ENCODE measurements around the gene FBXO38. TPM values are rescaled to one million over a fixed set of nuclear protein-coding genes. Genes with fewer than 3 reads are reported as not detected.

Gene FBXO38
- total RNA-seq, 4 donors from 2014 or later, result 70.0 to 182 (median 79.3) TPM

DNA sequence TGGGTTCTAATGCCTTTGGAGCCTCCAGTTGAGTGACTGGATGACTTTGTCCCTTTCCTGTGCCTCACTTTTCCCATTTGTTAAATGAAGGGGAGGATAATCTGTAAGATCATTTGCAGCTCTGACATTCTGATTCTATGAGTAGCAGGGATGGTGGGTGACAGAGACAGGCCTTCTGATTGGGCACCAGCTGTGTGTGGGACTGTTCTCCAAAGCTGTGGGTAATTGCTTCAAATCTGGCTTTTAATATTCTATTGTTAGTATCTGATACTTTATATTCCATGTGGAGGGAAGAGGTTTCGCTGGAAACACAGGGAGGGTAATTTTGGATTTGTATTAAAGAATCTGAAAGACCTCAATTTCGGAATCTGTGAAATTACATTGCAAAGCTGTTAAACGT, 102.7 kb downstream of the FBXO38 start:
- intact Hi-C loops (cut with DNase I; ENCODE audit: low total_unique reads) (no loop called here), in situ Hi-C loops (cut with MboI; ENCODE audit: low pct_ligation_motif_present in 1 of 4, low pct_unique_long_range_greater_than_20kb in 1 of 4, low sequenced_read_pairs in 3 of 4) (no loop called here)
- WGBS, 2 donors (ENCODE audit: low coverage in 1 of 2), result 87 to 88% methylated on average over 3 of the region's 3 CpGs
- no peak for DNase-seq
- H3K27me3 ChIP-seq, result no peaks in the 10 kb centered on the region
- TF ChIP-seq EP300 (IDR thresholded peaks at IDR 0.05; ENCODE audit: low read depth) (no peak), POLR2A (IDR thresholded peaks at IDR 0.05) (no peak)
- H3K27ac ChIP-seq, result no peak overlapping the region
- no peak overlapping the region for H3K4me3 ChIP-seq
- H3K9me3 ChIP-seq, result no peaks in the 10 kb centered on the region
- no peaks in the 10 kb centered on the region for H3K4me1 ChIP-seq
- no peaks in the 10 kb centered on the region for H3K36me3 ChIP-seq

- Histone ChIP-seq H3K4me3 (no peak overlapping the region), H3K4me1 (no peaks in the 10 kb centered on the region), H3K9me3 (no peaks in the 10 kb centered on the region), H3K27ac (no peak overlapping the region), H3K36me3 (no peaks in the 10 kb centered on the region), H3K27me3 (no peaks in the 10 kb centered on the region)
- TF ChIP-seq POLR2AphosphoS5 (IDR thresholded peaks at IDR 0.05), result no peak
- no peak for TF ChIP-seq POLR2A (IDR thresholded peaks at IDR 0.05)
- TF ChIP-seq CTCF (IDR thresholded peaks at IDR 0.05), result no peak
- no peak for TF ChIP-seq EP300 (IDR thresholded peaks at IDR 0.05; ENCODE audit: low read depth)
- DNase-seq, result no peak
- intact Hi-C loops (cut with DNase I; ENCODE audit: low total_unique reads) (no loop called here), in situ Hi-C loops (cut with MboI; ENCODE audit: low pct_ligation_motif_present in 1 of 4, low pct_unique_long_range_greater_than_20kb in 1 of 4, low sequenced_read_pairs in 3 of 4) (no loop called here)
- whole genome bisulfite sequencing, 2 donors (ENCODE audit: low coverage in 1 of 2), result 69% methylated on average over 2 of the region's 2 CpGs
Measured at GRCh38 chr5:148488757-148489156, 105.0 kb downstream of the FBXO38 start.

GRCh38 chr5:148491015-148491792, 107.4 kb downstream of the FBXO38 start:
- DNase-seq, result no peak
- no peak for TF ChIP-seq EP300 (IDR thresholded peaks at IDR 0.05; ENCODE audit: low read depth)
- TF ChIP-seq POLR2AphosphoS5 (IDR thresholded peaks at IDR 0.05), result no peak
- TF ChIP-seq CTCF (IDR thresholded peaks at IDR 0.05), result no peak
- no peak for TF ChIP-seq POLR2A (IDR thresholded peaks at IDR 0.05)
- Histone ChIP-seq H3K27me3 (no peaks in the 10 kb centered on the region), H3K4me1 (no peaks in the 10 kb centered on the region), H3K27ac (no peak overlapping the region), H3K4me3 (no peak overlapping the region), H3K36me3 (no peaks in the 10 kb centered on the region), H3K9me3 (no peaks in the 10 kb centered on the region)
- in situ Hi-C loops (cut with MboI; ENCODE audit: low pct_ligation_motif_present in 1 of 4, low pct_unique_long_range_greater_than_20kb in 1 of 4, low sequenced_read_pairs in 3 of 4), result no loop called here
- 68 to 69% methylated on average over 5 to 10 of the region's 10 CpGs for WGBS, 2 donors (ENCODE audit: low coverage in 1 of 2)
- intact Hi-C loops (cut with DNase I; ENCODE audit: low total_unique reads), result no loop called here

DNA sequence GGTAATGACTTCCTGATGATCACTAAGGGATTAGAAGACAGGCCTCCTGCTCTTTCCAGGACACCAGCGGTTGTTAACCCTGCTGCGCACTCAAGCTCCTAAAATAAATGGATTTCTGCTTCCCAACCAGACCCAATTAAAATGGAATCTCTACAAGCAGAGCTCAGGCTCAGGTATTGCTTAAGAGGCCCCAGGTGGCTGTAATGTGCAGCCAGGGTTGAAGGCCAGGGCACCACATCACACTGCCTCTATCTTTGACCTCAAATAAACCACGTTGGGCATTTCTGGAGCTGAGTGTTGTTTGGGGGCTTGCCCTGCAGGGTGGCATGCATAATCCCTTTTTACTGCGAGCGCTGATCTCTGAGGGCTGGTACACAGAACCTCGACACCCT, 108.0 kb downstream of the FBXO38 start:
- Histone ChIP-seq H3K4me3 (no peak overlapping the region), H3K27me3 (no peaks in the 10 kb centered on the region), H3K9me3 (no peaks in the 10 kb centered on the region), H3K4me1 (no peaks in the 10 kb centered on the region), H3K27ac (no peak overlapping the region), H3K36me3 (no peaks in the 10 kb centered on the region)
- intact Hi-C loops (cut with DNase I; ENCODE audit: low total_unique reads), result no loop called here
- TF ChIP-seq CTCF (IDR thresholded peaks at IDR 0.05), result no peak
- no peak for TF ChIP-seq POLR2A (IDR thresholded peaks at IDR 0.05)
- no peak for TF ChIP-seq POLR2AphosphoS5 (IDR thresholded peaks at IDR 0.05)
- TF ChIP-seq EP300 (IDR thresholded peaks at IDR 0.05; ENCODE audit: low read depth), result no peak
- WGBS, 2 donors (ENCODE audit: low coverage in 1 of 2), result 70 to 100% methylated on average over 2 to 6 of the region's 6 CpGs
- no peak for DNase-seq
- in situ Hi-C loops (cut with MboI; ENCODE audit: low pct_ligation_motif_present in 1 of 4, low pct_unique_long_range_greater_than_20kb in 1 of 4, low sequenced_read_pairs in 3 of 4), result no loop called here

GRCh38 chr5:148492351-148492750, 108.6 kb downstream of the FBXO38 start:
- no peaks in the 10 kb centered on the region for H3K36me3 ChIP-seq
- no peaks in the 10 kb centered on the region for H3K27me3 ChIP-seq
- intact Hi-C loops (cut with DNase I; ENCODE audit: low total_unique reads), result no loop called here
- no peak overlapping the region for H3K4me3 ChIP-seq
- no peak for TF ChIP-seq POLR2AphosphoS5 (IDR thresholded peaks at IDR 0.05)
- no peak for TF ChIP-seq EP300 (IDR thresholded peaks at IDR 0.05; ENCODE audit: low read depth)
- no peak for TF ChIP-seq CTCF (IDR thresholded peaks at IDR 0.05)
- no peak for TF ChIP-seq POLR2A (IDR thresholded peaks at IDR 0.05)
- no peak for DNase-seq
- WGBS, 2 donors (ENCODE audit: low coverage in 1 of 2), result 88% methylated on average over 1 of the region's 1 CpG
- H3K27ac ChIP-seq, result no peak overlapping the region
- H3K4me1 ChIP-seq, result no peaks in the 10 kb centered on the region
- in situ Hi-C loops (cut with MboI; ENCODE audit: low pct_ligation_motif_present in 1 of 4, low pct_unique_long_range_greater_than_20kb in 1 of 4, low sequenced_read_pairs in 3 of 4), result no loop called here
- H3K9me3 ChIP-seq, result no peaks in the 10 kb centered on the region
